HCT116 (cell line): ENCODE data around the gene CPT1C. TPM values are rescaled to one million over a fixed set of nuclear protein-coding genes. Genes with fewer than 3 reads are reported as not detected.
A peak's percentile ranks its signal among the peaks of the same experiment; 100 is the strongest.

Experiments used
- ATAC-seq: fragments of 200-7000 bp; cut with Tn5 transposase; 2 replicates; pipeline ENCODE4 v1.9.1; 2020; ENCODE audit warnings: mild to moderate bottlenecking, moderate library complexity
- Bru-seq: library from RNA; stranded (reverse); fragments of 400-500 nt; gene quantifications from one replicate; lab custom pipeline; 2021; lab: Mats Ljungman, UMichigan
- BruChase-seq, 2 experiments: library from RNA; stranded (reverse); fragments of 400-500 nt; gene quantifications; one replicate each; lab custom pipeline; 2021; lab: Mats Ljungman, UMichigan
- BruUV-seq: library from RNA; stranded (reverse); fragments of 400-500 nt; replicated peaks from 2 replicates; lab custom pipeline; 2021; lab: Mats Ljungman, UMichigan
- CTCF ChIA-PET: fragments of 300-600 bp; sonication (Branson Sonifier 250); formaldehyde crosslinking; loops from one replicate; lab custom pipeline; 2021; ENCODE audit warnings: antibody characterized with exemption; lab: Charles Lee
- POLR2A ChIA-PET: fragments of 300-600, 350-600 bp; sonication (Branson Sonifier 250); formaldehyde crosslinking; loops from one replicate; lab custom pipeline; 2021; ENCODE audit warnings: antibody characterized with exemption; lab: Charles Lee
- RAD21 ChIA-PET, 2 experiments: fragments of 300-600 bp; sonication (Branson Sonifier 250); formaldehyde crosslinking; loops; one replicate each; lab custom pipeline; 2023; ENCODE audit warnings: low total read pairs in 2 of 2; ENCODE audit not compliant: uncharacterized antibody in 2 of 2, unreplicated experiment in 2 of 2, low non-redundant PET in 1 of 2; lab: Charles Lee
- DNase-seq: peaks from one replicate; pipeline ENCODE4 v3.0.0-alpha.2; 2010; ENCODE audit warnings: low read depth, low spot score
- H2AFZ ChIP-seq: fragments of 200-600 bp; shearing (Covaris generic), sonication (generic); 2 replicates; pipeline ENCODE4 v1.6.1; 2017; ENCODE audit warnings: low read depth, mixed run types, mixed read lengths, antibody characterized with exemption, low read length; ENCODE audit not compliant: poor library complexity, severe bottlenecking
- H3K27ac ChIP-seq: 2 replicates; pipeline ENCODE4 v1.5.1; 2012; ENCODE audit warnings: low read depth, low read length
- H3K27me3 ChIP-seq: fragments of 200-600 bp; sonication (generic); 2 replicates; pipeline ENCODE4 v1.6.1; 2016; ENCODE audit warnings: mixed run types, low read length, mixed read lengths; ENCODE audit not compliant: insufficient read depth
- H3K36me3 ChIP-seq, 2 experiments: fragments of 200-500 bp in 1 of 2; fragments of 200-600 bp in 1 of 2; sonication (Bioruptor generic) in 1 of 2; sonication (generic) in 1 of 2; 2 replicates each; pipeline versions ENCODE4 v1.5.1 to v1.6.1; 2014 to 2016; ENCODE audit warnings: low read length in 2 of 2, inconsistent platforms in 1 of 2, mixed read lengths in 1 of 2, mixed run types in 1 of 2; ENCODE audit not compliant: insufficient read depth in 2 of 2, control insufficient read depth in 1 of 2
- H3K4me1 ChIP-seq, 2 experiments: fragments of 200-600 bp in 1 of 2; sonication (generic) in 1 of 2; 2 replicates each; pipeline versions ENCODE4 v1.5.1 to v1.6.1; 2012 to 2017; ENCODE audit warnings: low read length in 2 of 2, inconsistent platforms in 1 of 2, mild to moderate bottlenecking in 1 of 2, mixed read lengths in 1 of 2, mixed run types in 1 of 2, moderate library complexity in 1 of 2; ENCODE audit not compliant: insufficient read depth in 2 of 2, control insufficient read depth in 1 of 2
- H3K4me2 ChIP-seq: fragments of 200-600 bp; sonication (generic); 2 replicates; pipeline ENCODE4 v1.6.1; 2017; ENCODE audit warnings: mixed run types, low read length, mixed read lengths
- H3K4me3 ChIP-seq, 2 experiments: fragments of 200-600 bp in 1 of 2; sonication (generic) in 1 of 2; replicated peaks in 1 of 2; 2 replicates each; pipeline ENCODE4 v1.5.1; 2011 to 2016; ENCODE audit warnings: low read length in 2 of 2, control low read depth in 1 of 2, low read depth in 1 of 2, mild to moderate bottlenecking in 1 of 2, mixed read lengths in 1 of 2, mixed run types in 1 of 2
- H3K79me2 ChIP-seq: fragments of 200-600 bp; sonication (generic); 2 replicates; pipeline ENCODE4 v1.6.1; 2017; ENCODE audit warnings: mild to moderate bottlenecking, mixed run types, low read length, moderate library complexity, mixed read lengths; ENCODE audit not compliant: insufficient read depth
- H3K9ac ChIP-seq: fragments of 200-600 bp; sonication (generic); 2 replicates; pipeline ENCODE4 v1.6.1; 2016; ENCODE audit warnings: low read length, mixed read lengths
- H3K9me2 ChIP-seq: fragments of 200-600 bp; sonication (generic), shearing (Covaris generic); 2 replicates; pipeline ENCODE4 v1.6.1; 2017; ENCODE audit warnings: mixed run types, mild to moderate bottlenecking, moderate library complexity; ENCODE audit not compliant: insufficient read depth
- H3K9me3 ChIP-seq, 2 experiments: fragments of 200-500 bp in 1 of 2; fragments of 200-600 bp in 1 of 2; sonication (Bioruptor generic) in 1 of 2; sonication (generic) in 1 of 2; 2 replicates each; pipeline ENCODE4 v1.6.1; 2014 to 2017; ENCODE audit warnings: low read length in 2 of 2, mixed read lengths in 2 of 2, inconsistent platforms in 1 of 2, low read depth in 1 of 2, mild to moderate bottlenecking in 1 of 2, mixed run types in 1 of 2, moderate library complexity in 1 of 2; ENCODE audit not compliant: control insufficient read depth in 1 of 2, insufficient read depth in 1 of 2
- H4K20me1 ChIP-seq: fragments of 200-600 bp; sonication (generic), shearing (Covaris generic); 2 replicates; pipeline ENCODE4 v1.6.1; 2017; ENCODE audit warnings: mixed run types, mild to moderate bottlenecking, moderate library complexity; ENCODE audit not compliant: insufficient read depth
- CEBPB ChIP-seq: IDR thresholded peaks from 2 replicates; pipeline ENCODE4 v1.6.1; 2012; ENCODE audit warnings: low read depth
- ELF1 ChIP-seq: IDR thresholded peaks from 2 replicates; pipeline ENCODE4 v1.6.1; 2012; ENCODE audit warnings: low read depth, borderline replicate concordance
- JUND ChIP-seq: IDR thresholded peaks from 2 replicates; pipeline ENCODE4 v1.6.1; 2012
- MAX ChIP-seq: IDR thresholded peaks from 2 replicates; pipeline ENCODE4 v1.6.1; 2012
- POLR2A ChIP-seq: IDR thresholded peaks from 2 replicates; pipeline ENCODE4 v1.7.0; 2011; ENCODE audit warnings: borderline replicate concordance; ENCODE audit not compliant: insufficient read depth, insufficient read length; ENCODE audit errors: extremely low read depth
- POLR2AphosphoS5 ChIP-seq: IDR thresholded peaks from 2 replicates; pipeline ENCODE4 v1.6.1; 2011; ENCODE audit warnings: mild to moderate bottlenecking, low read depth, low read length, moderate library complexity
- SP1 ChIP-seq: IDR thresholded peaks from 2 replicates; pipeline ENCODE4 v1.6.1; 2012; ENCODE audit warnings: low read depth
- SRF ChIP-seq: IDR thresholded peaks from 2 replicates; pipeline ENCODE4 v1.6.1; 2012; ENCODE audit warnings: low read depth
- TCF7L2 ChIP-seq: IDR thresholded peaks from 2 replicates; pipeline ENCODE4 v1.7.0; 2011; ENCODE audit warnings: borderline replicate concordance, inconsistent platforms; ENCODE audit not compliant: insufficient read depth, insufficient read length; ENCODE audit errors: extremely low read depth
- YY1 ChIP-seq: IDR thresholded peaks from 2 replicates; pipeline ENCODE4 v1.6.1; 2011; ENCODE audit warnings: low read length, low read depth, moderate library complexity, mild to moderate bottlenecking; ENCODE audit not compliant: insufficient replicate concordance; ENCODE audit errors: extremely low read depth
- ZFX ChIP-seq: fragments of 450-650 bp; IDR thresholded peaks from 2 replicates; pipeline ENCODE4 v1.6.1; 2017
- ZNF274 ChIP-seq: fragments of 200-500 bp; sonication (Bioruptor generic); IDR thresholded peaks from 2 replicates; pipeline ENCODE4 v1.6.1; 2014; ENCODE audit warnings: mild to moderate bottlenecking, low read depth, low read length, inconsistent platforms
- intact Hi-C: fragments of 100-400 bp; cut with micrococcal nuclease; formaldehyde crosslinking; loops from 2 replicates; pipeline ENCODE4 v1.10.0; 2022
- long read RNA-seq: library from polyadenylated mRNA; unstranded; transcript quantifications from one replicate; pipeline ENCODE4 v2.0.0, GENCODE V29; 2021; ENCODE audit not compliant: unreplicated experiment
- polyA plus RNA-seq: library from polyadenylated mRNA; unstranded; fragments of >200 nt; gene quantifications from 2 replicates; pipeline ENCODE4 v1.2.1, GENCODE V29; 2012; ENCODE audit warnings: missing spikeins
- total RNA-seq: library from RNA; stranded (reverse); gene quantifications from one replicate; pipeline ENCODE4 v1.2.1, GENCODE V29; 2021; ENCODE audit not compliant: unreplicated experiment

The CPT1C gene
- 12.0 TPM for total RNA-seq
- polyA plus RNA-seq: 17.6 and 18.4 TPM in 2 replicates
- Bru-seq, nascent RNA: percentile 28 among the genes with signal in this experiment
- percentile 55 among the genes with signal in this experiment for BruChase-seq, experiment 1, labeled RNA remaining after a 6-hour chase
- BruChase-seq, experiment 2, labeled RNA remaining after a 2-hour chase: percentile 36 among the genes with signal in this experiment
- long read RNA-seq, partial matches to known transcripts: 0 of 3 reads
- long read RNA-seq, other reads (novel, unspliced or antisense): 2 of 3 reads

GRCh38 chr19:49690656-49691242 is at the start of gene CPT1C:
TSS of gene CPT1C (plus strand) at chr19:49691116. CDS start at chr19:49692253, 1,137 bp downstream.
- DNase-seq (no peak), ATAC-seq (peak; percentile 70)
- RAD21 ChIA-PET: no interaction called here
- CTCF ChIA-PET: interaction anchor here (1.2 kb wide), 1 partner anchor 10 kb away, joined by 3 read pairs; no protein-coding TSS in a partner anchor
- no TSS peak for BruUV-seq
- Histone ChIP-seq H3K27me3 (no peaks in the 10 kb centered on the region), H3K9me2 (no peaks in the 10 kb centered on the region), H3K9me3 (no peaks in the 10 kb centered on the region), H3K27ac (peak within 1 kb of the TSS; percentile 36; the same call in 1 of the 2 replicates), H3K79me2 (peaks cover 4% of the 10 kb centered on the region; the same call in 1 of the 2 replicates), H3K36me3 (peaks cover 14 to 15% of the 10 kb centered on the region in 2 experiments; a peak in 3 of 4 replicates), H3K4me3 (peak within 1 kb of the TSS; percentile 28 to 58), H4K20me1 (no peaks in the 10 kb centered on the region), H3K4me1 (peaks cover 0 to 26% of the 10 kb centered on the region in 2 experiments; a peak in 2 of 4 replicates), H2AFZ (no peak within 1 kb of the TSS), H3K9ac (peak within 1 kb of the TSS; percentile 59), H3K4me2 (peak within 1 kb of the TSS; percentile 80)
- peak; percentile 54 for TF ChIP-seq POLR2AphosphoS5
- no peak for TF ChIP-seq MAX
- intact Hi-C loops: no loop called here
- POLR2A ChIA-PET: no interaction called here

- CTCF ChIA-PET: interaction anchor here (0.8 to 2.8 kb wide), 4 partner anchors 23 to 71 kb away, joined by 3 to 23 read pairs (median 3); no protein-coding TSS in a partner anchor
- peak; percentile 98 for DNase-seq
- TF ChIP-seq SRF: peak; percentile 77
- peak; percentile 97 for TF ChIP-seq SP1
- TF ChIP-seq JUND: no peak
- TF ChIP-seq POLR2A: peak; percentile 60
- TF ChIP-seq ZNF274: no peak
- no peak; the same call in 1 of the 2 replicates for TF ChIP-seq ELF1
- peak; percentile 76 for TF ChIP-seq ZFX
- TF ChIP-seq POLR2AphosphoS5: peak; percentile 90
- TF ChIP-seq YY1: peak; percentile 90
- no peak; the same call in 1 of the 2 replicates for TF ChIP-seq MAX
- TF ChIP-seq CEBPB: no peak
- peak; percentile 25 for TF ChIP-seq TCF7L2
Observed at GRCh38 chr19:49641688-49642491, 49.0 kb upstream of the CPT1C start, which contains the start of gene SCAF1. TSS of gene SCAF1 (plus strand) at chr19:49642209. CDS start at chr19:49645027, 2,818 bp downstream.

More at GRCh38 chr19:49641688-49642491, 49.0 kb upstream of the CPT1C start, which contains the start of gene SCAF1:
- Histone ChIP-seq H3K4me2 (peak within 1 kb of the TSS; percentile 92), H3K9ac (peak within 1 kb of the TSS; percentile 99), H3K27me3 (no peaks in the 10 kb centered on the region), H4K20me1 (no peaks in the 10 kb centered on the region), H3K9me3 (no peaks in the 10 kb centered on the region), H3K9me2 (no peaks in the 10 kb centered on the region), H3K36me3 (peaks cover 6 to 14% of the 10 kb centered on the region in 2 experiments; a peak in 3 of 4 replicates), H3K4me3 (peak within 1 kb of the TSS; percentile 75 to 92), H3K27ac (peak within 1 kb of the TSS; percentile 98), H3K4me1 (peaks cover 15 to 40% of the 10 kb centered on the region in 2 experiments), H2AFZ (no peak within 1 kb of the TSS), H3K79me2 (peaks cover 57% of the 10 kb centered on the region)
- intact Hi-C loops: loop anchor here (1.0 to 2.0 kb wide), 3 partner anchors 22 to 71 kb away; partner anchors contain the start of genes NOSIP and PRRG2
- no TSS peak for BruUV-seq
- peak; percentile 56 for ATAC-seq
- ChIA-PET RAD21 (interaction anchor here in 1 of 2 experiments (0.6 kb wide), 2 partner anchors 147 to 280 kb away, joined by 3 to 7 read pairs; partner anchors contain the start of gene TEAD2), POLR2A (interaction anchor here (0.6 to 4.7 kb wide), 10 partner anchors 15 to 152 kb away, joined by 3 to 92 read pairs (median 4); partner anchors contain the start of genes BCL2L12, IRF3, PRMT1 and PRR12)
